ENCODE measurements around the gene SLC25A48.

SLC25A48 gene

DNA sequence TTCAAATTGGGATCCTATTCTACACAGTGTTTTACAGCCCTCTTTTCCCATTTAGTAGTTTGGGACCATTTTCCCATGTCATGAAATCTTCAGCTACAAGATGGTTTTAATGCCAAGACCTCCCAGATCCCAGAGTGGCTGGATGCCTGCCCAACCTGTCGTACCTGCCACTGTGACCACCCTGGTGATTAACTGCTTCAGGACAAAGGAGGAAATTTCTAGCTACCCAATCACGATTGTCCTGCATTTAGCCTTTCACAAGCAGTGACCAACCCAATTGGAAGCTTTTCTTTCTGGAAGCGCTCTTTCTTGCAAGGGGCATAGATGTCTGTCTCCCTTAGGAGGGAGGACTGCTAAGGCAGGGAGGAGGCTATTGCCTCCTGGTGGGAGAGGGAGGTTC, 47.4 kb downstream of the SLC25A48 start:
- DNase-seq = peak in 3 of 14 donors; percentile 16 to 29 (median 26)

DNA sequence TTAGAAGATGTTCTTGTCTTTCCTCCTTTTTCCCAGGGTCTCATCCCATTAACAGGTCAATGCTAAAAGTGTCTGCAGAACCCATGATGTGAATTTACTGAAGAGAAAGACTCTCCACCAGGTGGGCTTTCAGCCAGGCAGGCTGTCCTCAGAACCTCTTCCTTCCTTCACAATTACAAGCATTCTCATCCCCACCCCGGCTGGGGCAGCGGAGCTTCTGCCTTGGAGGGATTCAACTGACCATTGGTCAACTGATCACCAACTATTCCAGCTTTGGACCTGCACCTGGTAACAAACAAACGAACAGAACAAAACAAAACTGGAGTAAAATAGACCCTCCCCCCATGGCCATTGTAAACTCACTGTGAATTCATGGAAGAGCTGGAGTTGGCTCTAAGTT, 48.6 kb downstream of the SLC25A48 start:
- DNase-seq = no peak

DNA sequence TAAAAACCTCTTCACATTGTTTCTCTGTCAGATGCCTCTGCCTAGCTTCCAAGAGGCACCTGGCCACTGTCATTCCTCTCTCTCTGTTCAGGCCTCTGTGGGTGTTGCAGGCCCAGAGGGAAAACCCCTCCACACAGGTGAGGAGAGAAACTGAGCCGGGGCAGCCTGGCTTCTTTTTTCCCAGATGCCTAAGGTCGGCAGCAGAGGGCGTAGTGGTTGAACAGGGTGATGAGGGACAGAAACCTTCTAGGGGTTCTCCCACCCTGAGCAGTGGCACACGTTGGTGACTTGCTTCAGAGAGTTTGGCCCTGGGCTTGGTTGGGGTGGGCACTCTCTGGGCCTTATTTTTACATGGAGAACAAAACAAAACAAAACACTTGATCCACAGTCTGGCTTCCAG, 49.0 kb downstream of the SLC25A48 start:
- DNase-seq = no peak

DNA sequence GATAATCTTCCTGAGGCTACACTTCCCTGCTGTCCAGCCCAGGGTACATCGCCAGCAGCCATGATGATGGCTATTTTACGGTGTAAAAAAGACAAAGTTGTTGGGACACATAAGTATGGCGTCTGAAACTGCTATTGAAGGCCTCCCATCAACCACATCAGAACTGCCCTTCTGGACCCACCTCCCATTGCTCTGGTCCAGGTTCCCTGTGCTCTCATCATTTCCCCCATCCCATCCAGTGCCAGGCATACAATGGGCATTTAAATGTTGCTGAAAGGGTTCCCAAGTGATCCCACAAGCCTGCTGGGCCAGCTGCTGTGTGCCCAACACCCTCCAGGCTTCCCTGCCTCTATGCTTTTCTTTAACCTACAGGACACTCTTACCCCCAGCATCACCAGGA, 50.6 kb downstream of the SLC25A48 start:
- no peak for DNase-seq

DNA sequence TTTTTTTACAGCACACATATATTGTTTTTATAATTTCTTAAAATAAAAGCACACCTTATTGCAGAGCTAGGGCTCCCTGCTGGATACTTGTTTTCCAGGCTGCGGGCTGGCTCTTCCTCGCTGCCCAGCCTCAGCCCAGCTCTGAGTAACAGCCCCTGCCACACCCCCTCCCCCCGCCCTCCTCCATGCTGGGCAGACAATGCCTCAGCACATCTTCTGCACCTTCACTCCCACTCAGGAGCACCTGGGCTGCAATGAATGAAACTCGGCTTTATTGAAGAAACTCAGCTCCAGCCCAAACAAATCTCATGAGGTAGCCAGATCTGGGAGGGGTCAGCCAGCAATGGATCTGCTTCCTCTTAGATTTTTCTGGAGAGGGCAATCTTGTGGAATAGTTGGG, 51.7 kb downstream of the SLC25A48 start:
- DNase-seq = no peak

DNA sequence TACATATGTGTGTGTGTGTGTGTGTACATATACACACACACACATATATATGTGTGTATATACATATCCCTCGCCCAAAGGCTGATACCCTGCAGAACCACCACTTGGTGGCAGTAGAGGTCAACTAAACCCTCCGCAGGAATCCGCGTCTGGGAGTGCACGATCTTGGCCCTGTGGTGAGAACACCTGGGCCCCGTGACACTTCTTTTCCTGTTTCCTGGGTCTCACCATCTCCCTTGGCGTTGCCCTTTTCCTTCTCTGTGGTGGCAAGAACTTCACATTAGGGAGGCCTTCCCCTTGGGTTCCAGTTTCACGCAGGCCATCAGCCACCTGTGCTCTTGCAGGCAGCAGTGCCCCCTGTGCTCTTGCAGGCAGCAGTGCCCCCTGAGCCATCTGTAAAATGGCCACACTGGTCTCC, 53.0 kb downstream of the SLC25A48 start:
- peak in 7 of 14 donors; percentile 2 to 29 (median 14) for DNase-seq

DNA sequence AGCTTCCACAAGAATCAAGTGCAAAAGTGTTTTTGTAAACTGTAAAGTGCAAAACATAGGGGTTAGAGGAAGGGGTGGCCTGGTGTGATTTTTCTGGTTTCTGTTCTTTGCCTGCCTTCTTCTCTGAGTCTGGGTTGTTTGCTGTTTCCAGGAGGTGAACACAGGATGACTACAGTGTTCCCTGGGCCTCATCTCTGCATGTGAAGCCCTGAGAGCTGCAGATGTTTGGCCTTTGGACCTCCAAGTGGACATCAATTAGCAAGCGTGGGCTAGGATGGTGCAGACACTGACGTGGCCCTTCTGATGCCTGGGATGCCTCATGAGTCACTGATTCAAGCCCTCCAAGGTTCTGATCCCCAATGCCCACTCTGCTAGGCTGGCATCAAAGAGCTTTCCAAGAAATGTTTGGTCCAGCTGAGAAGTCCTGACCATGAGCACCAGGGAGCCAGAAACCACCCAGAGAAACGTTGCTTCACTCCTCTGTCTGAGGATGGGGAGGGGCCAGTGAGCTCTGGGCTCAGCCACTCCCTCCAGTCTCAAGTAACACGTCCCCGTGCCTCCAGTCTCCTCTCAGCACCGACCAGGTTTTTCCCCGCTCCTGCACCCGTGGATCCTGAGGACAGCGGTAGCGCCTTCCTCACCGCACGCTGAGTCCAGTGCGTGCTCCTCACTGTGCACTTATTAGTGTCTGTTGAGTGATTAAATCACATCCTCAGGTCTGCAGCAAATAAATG, 53.6 kb downstream of the SLC25A48 start:
- no peak for DNase-seq

DNA sequence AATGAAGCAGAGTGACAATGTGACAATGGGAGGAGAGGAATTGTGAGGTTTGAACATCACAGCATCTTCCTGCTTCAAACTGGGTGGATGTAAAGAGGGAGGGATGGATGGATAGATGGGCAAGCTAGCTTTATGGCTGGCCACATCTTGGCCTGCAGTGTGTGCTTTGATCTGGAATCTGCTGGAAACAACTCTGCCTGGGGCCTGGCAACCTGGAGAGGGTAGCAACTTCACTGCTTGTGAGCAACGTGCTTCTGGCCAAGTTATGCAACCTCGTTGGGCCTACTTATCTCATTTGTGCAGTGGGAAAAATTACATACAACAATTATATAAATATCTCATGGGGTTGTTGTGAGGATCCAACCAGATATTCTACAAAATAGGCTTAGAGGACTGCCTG, 55.8 kb downstream of the SLC25A48 start:
- DNase-seq = no peak

DNA sequence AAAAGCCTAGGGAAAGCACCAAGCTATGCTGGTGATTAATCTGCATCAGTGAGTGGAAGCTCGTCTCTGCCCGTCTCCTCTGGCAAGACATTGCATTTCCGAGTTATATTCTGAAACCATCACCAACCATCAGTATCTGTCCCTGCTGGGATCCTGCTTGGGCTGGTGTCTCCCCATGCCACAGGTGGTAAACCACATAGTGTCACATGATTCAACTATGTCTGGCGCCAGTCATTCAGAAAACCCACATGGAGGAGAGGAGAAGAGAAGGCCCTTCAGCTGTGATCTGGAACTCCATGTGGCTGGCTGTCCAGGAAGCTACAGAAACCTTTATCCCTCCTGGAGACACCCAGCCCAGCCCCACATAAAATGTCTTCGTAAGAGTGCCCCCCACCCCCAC, 56.4 kb downstream of the SLC25A48 start:
- no peak for DNase-seq

DNA sequence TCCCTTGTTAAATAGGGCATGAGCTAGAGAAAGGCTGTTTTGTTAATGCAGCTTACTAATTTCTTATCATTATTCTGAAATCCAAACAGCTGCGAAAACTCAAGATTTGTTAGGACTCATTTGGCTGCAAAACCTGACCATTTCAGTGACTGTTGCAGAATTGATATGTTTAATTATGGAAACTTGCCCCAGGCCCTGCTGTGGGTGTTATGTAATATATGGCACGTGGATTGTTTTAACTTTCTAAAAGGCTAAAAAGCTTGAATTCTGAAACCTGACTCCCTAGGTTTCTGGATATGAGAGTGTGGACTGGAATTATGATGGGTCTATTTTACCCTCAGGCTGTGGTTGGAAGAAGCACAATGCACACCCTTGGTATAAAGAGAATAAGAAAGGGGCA, 56.8 kb downstream of the SLC25A48 start:
- no peak for DNase-seq

DNA sequence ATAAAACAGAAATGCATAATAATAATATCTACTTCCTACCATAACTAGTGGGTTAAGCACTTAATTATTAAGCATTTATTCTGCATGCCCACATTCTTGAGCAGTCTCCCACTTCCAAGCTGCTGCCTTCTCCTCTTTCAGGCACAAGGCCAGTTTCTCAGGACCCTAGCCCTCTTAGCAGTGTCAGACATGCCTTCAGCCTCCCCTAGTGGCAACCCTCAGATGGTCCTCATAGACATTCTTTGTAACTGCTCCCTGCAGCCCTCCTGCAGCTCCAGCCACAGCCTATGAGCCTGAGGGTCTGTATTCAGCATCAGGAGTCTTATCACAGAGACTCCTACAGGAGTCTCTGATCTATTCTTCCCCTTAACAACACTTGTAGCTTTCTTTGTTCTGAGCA, 57.3 kb downstream of the SLC25A48 start:
- no peak for DNase-seq

DNA sequence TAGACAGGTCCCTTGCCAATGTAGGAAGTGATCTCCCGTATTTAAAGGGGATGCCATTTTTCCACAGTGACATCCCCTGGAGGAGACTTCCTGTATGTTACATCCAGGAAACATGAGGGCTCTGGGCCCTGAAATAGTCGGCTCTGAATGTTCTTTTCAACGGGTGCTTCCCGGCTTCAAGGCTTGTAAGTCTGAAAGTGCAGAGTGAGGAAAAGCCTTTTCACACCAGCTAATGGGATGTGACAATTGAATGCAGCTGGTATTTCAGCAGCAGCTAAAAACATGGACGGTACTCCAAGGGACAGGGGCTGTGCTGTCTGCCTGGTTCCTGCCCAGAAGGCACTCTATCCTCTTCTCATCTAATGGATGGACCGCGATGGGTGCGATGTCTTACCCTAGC, 59.8 kb downstream of the SLC25A48 start:
- DNase-seq = no peak

DNA sequence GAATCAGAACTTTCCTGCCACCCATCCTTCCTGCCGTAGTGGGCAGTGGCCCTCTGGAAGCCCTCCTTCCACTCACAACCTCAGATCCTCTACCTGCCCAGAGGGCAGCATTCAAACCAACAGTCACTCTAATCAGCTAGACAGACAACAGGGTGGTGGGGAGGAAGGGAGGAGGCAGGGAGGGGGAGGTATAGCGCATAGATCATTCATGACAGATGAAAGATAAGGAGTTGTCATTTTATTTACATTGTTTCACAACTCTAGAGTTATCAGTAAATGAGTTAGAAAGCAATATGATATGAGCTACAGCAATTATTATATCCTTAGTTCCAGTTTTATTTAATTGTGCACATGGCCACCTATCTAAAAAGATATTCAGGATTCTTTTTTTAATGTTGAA, 60.3 kb downstream of the SLC25A48 start:
- no peak for DNase-seq

DNA sequence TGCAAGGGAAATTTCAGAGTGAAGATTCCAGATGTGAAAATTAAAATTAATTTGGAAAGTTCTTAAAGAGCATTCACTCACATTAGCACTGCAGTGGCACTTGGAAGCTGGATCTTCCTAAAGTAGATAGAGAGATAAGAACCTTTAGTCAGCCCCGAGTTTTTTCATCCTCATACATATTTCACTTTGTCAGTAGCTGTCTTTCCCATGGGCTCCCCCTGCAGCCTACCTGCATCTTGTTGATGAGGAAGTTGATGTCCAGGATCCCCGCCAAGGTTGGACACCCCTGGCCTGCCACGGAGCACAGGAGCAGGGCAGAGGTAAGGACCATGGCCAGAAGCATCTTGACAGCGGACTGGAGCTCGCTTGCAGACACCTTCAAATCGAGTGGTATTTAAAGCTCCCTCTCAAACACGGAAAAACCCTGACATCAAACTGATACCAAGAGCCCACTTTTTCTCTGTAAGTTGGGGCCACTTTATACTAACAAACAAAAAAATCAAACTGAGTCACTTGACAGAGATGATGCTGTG, 61.1 kb downstream of the SLC25A48 start, which contains the start of gene IL9:
Gene IL9, minus strand, starts transcription at position 368 of the 533 bp plus-strand sequence. Its CDS starts 25 bp downstream, at position 343.
- DNase-seq = no peak

DNA sequence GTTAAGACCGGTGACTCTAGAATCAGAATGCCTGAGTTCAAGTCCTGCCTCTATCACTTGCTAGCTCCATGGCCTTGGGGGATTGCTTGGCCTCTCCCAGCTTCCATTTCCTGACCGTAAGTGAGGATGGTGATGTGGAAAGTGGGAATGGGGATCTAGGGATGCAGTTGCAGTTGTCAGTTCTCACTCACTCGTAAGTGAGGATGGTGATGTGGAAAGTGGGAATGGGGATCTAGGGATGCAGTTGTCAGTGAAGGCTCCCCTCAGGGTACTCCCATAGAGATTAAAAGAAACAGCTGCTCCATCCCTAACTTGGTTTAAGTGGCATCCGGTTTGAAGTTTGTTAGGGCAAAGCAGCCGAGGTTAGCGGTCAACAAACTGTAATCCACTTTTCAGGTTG, 64.2 kb downstream of the SLC25A48 start:
- DNase-seq = no peak

DNA sequence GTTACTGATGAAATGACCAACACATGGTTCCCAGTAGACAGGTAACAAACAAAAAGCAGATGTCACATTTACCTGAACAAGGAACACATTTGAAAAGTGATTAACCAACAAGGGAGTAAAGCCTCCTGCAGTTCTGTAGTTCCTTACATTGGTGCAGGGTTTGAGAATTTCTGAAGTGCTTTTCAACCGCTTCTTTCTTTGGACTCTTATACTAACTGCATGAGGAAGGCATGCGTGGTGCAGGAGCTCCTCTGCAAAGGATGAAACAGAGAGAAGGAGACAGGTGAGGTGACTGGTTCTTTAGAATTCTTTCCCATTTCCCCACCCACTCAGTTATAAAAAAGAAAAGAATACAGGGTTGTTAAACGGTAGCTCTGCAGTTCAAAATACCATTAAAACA, 65.8 kb downstream of the SLC25A48 start:
- DNase-seq = no peak

DNA sequence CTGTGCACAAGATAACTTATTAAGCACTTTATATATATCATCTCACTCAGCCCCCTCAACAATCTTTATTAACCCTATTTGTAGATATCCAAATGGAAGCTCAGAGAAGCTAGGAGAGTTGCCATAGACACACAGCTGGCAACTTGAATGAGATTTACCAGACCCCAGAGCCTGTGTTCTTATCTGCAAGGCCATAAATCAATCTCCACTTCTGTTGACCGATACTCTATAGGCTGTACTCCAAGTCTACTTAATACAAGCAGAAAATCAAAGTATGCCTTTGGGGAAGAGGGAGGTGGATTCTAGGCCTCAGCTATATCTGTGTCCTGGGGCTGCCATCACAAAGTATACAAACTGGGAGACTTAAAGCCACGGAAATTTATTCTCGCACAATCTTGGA, 67.2 kb downstream of the SLC25A48 start:
- no peak for DNase-seq

DNA sequence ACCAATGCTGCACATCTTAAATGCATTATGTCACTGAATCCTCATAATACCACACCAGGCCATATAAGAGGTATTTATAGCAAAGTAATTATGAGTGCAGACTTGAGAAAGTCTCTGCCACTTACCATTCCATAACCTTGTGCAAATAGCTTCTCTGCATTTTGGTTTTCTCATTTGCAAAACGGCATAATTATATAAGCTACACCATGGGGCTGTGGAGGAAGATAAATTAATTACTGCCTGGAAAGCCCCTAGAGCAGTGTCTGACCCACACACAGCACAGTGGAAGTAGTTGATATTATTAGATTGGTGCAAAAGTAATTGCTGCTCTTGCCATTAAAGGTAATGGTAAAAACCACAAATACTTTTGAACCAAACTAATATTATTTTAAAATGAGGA, 70.7 kb downstream of the SLC25A48 start:
- DNase-seq = no peak

DNA sequence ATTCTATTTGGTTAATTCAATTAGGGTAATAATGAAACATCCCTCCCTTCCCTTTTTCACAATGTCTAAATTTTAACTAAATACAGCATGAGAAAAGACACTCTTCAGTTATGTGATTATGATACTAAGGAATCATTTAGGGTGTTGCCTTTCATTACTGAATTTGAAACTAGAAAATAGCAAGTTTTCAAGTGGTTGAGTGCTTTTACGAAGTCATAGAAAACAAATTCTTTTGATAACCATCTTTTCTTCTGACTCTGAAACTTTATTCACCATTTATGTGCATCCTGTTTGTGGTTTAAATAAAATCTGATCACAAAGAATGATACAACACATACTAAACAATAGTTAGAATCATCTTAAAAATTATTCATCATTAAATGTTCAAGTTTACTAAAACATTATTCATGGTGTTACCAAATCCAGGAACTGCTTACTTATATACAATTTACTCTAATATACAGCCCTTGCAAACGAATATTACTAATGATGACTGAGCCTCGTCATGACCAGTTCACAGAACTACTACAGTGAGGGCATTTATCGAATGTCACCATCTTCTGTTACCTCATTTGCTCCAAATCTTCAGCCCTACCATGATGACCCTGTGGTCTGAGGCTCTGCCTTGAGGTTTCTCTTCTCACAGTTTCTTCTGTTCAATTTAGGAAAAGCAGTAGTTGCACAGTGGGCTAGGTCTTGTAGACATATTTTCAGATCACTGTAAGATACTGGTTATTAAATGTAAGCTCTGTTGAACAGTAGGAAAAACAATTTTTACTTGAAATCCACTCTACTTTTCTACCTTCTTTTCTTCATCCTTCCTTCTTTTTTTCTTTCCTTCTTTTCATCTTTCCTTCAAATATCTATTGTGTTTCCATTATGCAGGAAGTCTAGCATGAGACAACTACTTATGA, 79.5 kb downstream of the SLC25A48 start:
- DNase-seq = no peak

DNA sequence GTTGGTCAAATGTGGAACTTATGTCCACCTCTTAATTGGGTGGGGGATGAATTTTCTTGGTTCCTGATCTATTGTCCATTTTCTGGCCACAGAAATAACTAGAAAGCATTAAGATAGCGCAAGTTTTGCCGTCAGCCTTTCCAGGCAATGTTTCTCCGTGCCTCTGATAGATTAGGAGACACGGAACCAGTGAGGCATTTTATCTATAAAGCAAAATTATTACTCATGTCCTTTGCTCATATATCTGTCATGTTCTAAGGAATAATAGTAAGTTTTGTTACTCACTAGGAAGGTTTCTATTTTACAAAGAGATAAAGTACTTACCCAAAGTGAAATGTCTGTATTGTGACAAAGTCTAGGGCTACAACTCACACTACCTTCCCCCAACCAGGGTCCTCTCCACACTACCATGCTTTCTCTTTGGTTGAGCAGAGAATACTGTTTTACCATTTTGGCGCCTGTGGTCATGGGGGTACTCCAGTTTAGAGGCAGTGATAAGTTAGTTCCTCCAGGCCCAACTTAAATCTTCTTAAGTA, 81.1 kb downstream of the SLC25A48 start:
- DNase-seq = no peak

DNA sequence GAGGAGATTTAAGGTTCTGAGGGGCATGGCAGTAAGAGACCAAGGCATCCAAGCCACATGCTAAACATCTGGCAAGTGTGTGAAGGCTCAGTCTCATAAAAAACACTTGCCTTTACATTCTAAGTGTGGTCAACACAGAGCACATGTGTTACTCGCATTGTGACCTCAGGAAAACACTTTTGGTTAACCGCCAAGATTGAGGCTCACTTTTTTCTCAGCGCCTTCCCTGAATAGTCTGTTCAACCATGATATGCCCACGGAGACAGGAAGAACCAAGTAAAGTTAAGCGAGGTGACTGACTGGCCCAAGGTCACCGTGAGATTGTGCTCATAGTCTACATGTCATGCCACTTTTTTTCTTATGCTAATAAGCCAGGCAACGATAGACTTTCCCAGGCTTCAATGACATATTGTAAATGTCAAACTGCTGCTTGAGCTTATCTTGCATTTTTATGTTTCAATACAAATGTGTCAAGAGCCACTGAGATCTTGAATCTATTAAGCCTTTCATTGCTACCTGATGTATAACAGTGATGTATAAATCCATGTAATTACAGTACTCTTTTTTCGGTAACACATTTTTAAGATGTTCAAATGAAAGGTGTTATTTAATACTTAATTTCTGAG, 82.3 kb downstream of the SLC25A48 start:
- no peak for DNase-seq

DNA sequence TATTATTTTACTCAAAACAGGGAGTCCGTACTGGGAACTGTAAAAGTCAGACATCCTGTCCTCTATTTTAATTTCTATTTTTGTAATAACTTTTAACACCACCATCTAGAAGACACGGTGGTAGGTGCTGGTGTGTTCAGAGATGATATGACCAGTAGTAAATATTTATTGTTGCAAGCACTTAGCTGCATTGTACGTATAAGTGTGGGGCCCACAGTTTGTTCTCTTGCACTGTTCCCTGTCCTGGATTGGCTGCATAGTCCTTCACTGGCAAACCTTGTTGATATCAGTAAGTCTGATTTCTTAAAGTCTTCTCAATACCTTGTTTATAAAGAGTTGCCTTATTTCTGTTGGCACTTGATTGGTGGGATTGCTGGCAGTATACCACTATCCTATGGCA, 85.7 kb downstream of the SLC25A48 start:
- DNase-seq = no peak

DNA sequence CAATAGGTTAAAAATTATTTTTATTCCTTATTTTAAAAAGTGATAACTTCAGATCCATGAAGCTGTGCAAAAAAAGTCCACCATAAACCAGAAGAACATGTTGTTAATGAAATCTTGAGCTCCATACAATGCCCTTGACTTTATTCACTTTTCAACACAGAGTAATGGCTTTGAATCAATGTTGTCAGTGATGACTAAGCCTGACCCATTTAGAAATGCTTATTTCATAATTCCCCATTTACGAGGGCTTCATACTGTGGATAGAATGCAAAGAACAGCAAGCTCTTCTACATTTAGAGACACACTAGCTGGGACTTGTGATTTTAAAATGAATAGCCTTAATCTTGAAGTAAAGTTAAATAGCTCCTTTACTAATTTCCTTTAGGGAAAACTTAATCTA, 86.9 kb downstream of the SLC25A48 start:
- no peak for DNase-seq

Data from C1 segment of cervical spinal cord (tissue), 14 donors.